Measurements from ENCODE around the gene GATB.

Gene GATB

DNA sequence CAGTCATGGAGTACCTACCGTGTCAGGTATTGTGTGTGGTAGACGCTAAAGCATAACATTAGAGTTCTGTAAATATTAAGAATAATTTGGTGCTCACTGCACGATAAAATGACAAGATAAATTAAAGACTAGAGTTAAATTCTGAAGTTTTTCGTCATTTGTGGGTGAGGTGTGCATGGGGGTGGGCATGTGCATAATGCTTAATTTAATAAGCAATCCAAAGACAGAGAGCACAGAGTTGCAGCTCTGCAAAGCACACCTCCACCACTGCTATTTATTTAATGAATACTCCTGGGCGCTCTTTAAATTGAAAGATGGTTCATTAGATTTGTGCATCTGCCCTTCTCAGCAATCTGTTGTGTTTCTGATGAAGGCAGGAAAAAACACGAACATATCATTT lies 62.6 kb downstream of the GATB start:
- no peak for DNase-seq (ENCODE audit: low read depth in 2 of 2)

DNA sequence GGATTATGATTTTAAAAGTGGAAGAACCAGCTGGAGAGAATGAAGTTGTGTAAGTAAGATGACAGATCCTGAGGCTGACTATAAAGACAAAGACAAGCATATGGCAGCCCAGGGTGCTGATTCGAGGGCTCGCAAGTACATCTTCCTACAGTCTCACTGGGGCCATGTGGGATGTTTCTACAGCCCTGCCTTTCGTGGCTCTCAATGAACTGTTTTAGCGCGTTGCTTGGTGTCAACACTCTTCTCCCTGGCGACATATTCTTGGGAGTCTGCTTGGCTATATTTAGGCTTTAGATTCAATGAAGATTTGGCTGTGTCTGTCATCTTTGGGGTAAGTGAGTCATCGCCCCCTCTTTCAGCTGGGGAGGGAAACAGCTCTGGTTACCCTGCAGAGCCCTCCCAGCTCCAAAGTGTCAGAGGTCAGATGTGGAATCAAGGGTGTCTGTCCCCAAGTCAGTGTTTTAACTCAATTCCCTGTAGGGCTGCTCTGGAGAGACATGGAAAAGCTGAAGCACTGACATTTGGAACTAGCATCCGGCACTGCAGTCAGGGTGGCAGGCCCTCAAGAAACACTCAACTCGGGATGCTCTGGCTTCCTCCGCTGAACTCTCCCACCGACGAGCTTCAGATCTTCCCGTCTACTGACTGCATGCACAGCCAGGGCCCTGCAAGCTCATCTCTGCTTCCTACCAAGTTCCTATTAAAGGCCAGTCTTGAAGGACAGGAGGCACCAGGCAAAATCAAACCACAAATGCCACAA lies 65.7 kb downstream of the GATB start:
- DNase-seq (ENCODE audit: low read depth in 2 of 2), result no peak

DNA sequence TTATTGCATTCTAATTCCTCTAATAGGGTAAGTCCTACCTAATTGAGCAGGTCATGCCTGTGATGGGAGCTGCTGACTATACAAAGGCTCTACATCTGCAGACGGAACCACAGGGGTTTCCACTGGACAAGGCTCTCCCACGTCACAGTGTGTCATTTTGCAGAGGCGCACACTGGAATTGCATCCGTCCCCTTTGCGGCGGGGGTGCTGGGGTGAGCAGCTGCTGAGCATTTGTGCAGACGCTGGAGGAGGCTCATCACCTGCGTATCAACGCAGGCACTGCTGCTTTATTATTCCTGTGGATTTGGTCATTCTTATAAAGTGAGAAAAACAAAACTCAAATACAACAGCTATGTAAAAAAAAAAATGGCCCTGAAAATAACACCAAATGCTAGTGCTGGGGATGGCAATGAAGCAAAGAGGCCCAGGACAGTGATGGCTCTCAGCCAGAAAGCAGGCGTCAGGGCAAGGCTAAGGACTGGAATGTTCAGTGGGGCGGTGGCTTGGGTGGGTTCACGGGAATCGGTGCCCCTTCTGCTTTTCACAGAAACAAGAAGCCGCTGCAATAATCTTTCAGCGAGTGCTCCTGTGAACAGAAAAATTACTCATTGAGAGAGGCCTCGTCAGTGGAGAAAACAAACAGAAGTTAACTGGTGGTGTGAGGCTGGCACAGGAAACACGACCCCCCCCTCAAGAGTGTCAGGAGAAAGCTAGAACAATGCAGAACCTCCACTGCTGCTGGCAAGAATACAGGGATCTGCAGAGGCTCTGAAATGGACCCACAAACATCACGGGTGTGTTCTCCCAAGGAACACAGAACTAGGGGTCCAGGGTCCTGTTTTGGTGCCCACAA lies 67.8 kb downstream of the GATB start:
- DNase-seq (ENCODE audit: low read depth in 2 of 2), result no peak

DNA sequence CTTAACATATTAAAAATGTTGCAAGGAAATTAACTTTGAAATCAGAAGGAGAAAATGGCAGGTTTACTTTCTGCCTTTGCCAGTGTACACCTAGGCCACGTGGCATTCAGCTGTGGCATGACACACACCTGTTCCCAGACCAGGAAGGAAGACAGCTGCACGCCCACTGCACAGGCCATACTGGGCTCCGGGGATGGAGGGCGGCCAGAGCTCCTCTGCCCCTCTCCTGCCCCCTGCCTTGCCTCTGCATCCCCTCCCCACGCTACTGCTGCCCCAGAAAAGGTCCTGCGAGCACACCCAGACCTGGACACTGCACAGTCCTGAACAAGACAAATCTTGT lies 68.4 kb downstream of the GATB start:
- DNase-seq (ENCODE audit: low read depth in 2 of 2), result no peak

DNA sequence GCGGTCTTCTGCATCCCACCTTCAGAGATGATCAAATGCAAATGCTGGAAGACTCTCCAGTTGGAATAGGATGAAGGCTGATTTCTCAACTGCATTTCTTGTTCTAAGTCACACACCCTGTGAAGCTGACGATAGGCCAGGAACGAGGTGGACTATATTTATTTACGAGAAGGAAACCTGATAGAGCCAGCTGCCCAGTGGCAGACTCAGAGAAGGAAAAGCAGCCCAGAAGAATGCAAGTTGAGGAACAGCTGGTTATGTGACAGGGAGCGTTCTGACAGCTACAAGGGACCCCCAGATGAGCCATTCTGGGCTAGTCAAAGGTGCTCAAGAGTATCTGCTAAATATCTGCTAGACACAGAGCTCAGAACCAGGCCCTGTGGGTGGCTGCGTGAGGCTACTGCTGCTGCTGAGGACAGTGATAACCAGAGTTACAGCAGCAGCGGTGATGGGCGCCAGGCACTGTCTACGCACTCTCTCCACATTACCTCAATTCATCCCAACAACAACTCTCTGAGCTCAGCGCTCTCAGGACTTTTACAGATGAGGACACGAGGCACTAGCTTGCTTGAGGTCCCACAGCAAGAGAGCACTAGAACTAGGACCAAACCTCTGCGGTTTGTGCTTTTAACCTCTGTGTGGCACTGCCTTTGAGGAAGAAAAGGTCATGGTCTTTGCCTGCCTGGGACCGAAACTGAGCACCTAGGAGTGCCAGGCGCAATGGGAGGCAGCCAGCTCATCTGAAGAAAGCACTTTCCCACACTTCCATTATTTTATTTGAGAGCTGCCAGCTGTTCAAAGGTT lies 69.0 kb downstream of the GATB start:
- no peak for DNase-seq (ENCODE audit: low read depth in 2 of 2)

DNA sequence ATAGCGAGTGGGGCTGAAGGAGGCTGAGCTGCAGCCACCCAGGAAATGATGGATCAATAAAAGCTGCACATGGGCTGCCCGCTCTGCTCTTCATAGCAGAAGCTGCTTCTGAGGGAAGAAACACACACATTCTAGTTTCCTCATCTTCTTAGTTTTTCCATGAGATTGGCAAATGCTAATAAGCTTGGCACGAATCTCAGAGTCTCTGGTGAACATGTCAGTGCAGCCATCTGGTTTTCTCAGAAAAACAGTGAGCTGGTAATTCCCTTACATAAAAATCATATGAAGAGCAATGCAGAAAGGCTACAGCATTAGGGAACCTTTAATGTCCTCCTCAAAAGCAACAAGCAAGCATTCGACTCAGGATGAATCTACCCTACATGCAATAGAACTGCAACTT lies 69.9 kb downstream of the GATB start:
- DNase-seq (ENCODE audit: low read depth in 2 of 2), result no peak

DNA sequence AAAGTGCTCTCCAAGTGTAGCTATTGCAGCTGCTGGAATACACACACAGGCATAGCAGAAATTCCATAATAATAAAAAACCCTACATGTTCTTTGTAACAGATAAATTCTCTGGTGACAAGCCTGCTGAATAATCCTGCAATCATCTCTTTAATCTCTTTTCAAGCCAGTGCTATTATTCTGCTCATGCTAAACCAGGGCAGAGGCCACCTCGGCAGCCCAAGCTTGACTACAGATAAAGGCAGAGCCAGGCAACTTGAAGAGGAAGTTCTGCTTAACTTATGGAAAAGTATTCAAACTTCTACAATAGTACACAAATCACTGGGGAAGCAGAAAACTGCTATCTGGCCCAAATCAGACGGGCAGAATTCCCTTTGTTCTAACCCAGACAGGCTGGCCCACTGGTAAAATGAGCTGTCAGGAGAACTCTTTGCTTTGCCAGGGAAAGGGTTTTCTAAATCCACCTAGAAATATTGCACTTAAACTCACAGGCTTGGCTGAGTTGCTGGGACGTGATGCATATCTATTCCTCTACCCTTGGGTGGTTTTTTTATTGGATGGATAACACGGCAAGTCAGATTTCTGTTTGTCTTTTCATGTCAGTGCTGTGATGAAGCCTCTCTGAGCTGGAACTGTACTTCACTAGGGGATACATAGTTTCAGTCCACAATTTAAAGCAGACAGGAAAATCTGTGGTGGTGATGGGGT lies 70.5 kb downstream of the GATB start:
- no peak for DNase-seq (ENCODE audit: low read depth in 2 of 2)

DNA sequence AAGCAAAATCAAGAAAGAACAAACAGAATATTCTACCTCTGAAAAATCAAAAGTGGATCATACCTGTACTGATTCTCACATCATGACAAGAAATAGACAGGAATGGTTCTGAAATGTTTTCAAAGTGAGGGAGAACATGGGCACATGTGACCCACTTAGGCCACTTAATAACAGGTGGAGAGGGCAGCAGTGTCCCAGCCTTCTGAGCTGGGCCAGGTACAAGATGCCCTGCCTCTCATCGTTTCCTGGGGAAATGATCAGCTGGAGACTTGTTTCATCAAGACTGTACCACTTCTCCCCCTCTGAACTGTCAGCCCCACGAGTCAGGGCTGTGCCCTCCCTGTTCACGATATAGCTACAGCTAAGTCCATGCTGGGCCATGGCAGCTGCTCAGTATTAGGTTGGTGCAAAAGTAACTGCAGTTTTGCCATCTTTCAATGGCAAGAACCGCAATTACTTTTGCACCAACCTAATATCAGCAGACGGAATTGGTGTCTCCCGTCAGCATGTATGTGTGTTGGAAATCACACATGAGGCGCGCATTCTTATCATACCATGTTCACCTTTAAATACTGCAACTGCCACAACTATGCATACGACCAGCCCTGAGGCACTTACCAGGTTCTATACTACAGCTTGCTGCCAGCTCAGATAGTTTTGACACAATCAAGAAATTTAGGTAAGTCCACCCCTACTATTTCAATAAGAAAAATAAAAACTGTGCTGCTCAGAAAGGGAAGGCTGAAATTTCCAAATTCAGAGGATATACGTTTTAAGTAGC lies 71.4 kb downstream of the GATB start:
- no peak for DNase-seq (ENCODE audit: low read depth in 2 of 2)

DNA sequence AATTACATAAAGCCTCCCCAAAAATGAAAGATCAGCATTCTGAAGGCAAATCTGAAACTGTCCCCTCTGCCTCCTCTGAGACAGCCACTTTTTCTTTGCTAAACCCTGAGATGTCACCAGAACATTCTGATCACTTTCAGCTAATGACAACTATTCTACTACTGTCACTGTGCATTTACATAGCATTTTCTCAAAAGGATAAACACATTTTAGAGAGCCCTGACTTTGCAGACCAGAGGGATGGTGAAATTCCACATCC lies 72.1 kb downstream of the GATB start:
- DNase-seq (ENCODE audit: low read depth in 2 of 2), result no peak

DNA sequence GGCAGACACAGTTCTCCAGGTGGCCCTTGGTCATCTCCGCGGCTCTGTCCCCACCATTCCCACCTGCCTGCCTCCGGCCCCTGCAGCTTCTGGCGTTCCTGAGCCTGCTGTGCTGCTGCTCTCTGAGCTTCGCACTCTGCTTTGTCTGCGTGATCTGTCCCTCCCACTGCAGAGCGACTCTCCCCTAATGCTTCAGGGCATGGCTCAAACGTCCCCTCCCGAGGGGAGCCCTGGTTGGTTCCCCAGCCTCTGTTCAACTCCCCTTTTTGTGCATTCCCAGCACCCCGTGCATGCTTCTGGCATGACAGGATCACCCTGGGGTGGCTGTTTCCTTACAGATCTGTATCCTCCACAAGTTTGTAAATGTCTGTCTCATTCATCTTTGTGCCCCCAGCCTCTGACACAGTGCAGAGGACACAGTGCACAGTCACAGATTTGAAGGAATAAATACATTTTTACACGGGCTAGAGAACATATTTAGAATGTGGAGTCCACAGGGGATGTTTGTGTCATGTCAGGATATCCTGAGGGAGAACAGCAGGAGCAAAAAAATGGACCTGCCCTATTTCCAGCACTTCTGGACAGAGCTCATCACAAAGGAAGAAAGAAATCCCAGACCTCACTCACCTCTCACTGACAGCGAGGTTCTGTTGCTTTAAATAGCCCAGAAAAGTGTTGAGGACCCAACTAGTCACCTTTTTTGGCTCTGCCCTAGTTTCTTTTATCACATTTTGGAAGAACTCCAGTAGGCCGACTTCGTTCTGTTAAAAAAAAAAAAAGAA lies 72.6 kb downstream of the GATB start:
- DNase-seq (ENCODE audit: low read depth in 2 of 2), result no peak

DNA sequence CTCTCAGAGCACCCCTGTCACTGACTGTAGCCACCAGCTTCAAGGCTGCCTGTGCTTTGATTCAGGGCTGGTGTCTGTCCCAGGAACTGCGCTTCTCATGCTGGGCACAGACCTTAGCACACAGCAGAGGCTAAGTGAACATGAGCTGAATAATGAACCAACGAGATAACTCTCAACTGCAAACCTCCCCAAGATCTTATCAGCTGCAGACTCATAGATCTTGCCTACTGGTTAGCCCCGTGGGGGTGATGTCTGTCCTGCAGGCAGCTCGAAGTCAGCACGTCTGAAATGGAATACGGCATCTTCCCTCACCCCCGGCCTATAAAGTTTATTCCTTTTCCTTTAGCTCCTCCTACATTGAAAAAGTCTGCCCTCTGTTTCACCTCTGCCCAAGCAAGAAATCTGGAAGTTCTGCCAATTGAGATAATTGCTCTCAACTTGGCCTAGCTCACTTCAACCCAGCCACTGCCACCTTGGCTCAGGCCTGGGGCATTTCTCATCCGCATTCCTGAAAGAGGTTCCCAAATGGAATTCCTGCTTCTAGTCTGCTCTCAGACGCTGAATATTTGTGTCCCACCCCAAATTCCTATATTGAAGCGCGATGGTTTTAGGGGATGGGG lies 73.7 kb downstream of the GATB start:
- no peak for DNase-seq (ENCODE audit: low read depth in 2 of 2)

DNA sequence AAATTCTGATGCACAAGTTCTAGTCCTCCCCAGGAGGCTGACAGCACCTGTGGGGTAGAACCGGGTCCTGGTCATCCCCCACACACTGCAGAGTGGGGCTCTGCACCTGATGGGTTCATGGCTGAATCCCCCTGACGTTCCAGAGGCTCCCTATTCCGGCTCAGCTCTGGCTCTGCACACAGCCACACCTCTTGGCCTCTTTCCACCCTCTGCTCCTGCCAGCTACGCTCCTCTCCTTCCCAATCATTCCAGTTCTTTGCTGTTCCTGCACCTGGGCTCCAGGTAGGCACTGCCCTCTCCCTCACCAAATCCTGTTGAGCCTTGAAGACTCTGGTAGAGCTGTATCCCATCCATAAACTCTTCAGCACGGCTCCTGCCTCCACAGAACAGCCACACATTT lies 75.5 kb downstream of the GATB start:
- no peak for DNase-seq (ENCODE audit: low read depth in 2 of 2)

DNA sequence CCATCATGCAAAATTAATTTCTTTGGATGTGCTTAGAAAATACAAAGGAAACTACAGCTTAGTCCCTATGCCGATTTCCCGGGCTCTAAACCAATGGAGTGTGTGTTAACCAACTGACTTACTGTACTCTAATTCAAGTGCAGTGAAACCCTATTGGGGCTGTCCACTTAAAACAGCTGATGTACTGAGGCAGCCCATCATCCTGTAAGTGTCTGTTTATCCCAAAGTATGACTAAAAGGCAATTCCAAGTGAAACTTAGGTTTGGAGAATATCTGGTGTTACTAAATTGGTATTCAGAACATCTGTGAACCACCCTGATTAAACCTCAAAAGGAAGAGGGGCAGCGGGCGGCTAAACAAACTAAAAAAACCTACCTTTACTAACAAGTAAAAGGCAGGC lies 79.7 kb downstream of the GATB start:
- DNase-seq (ENCODE audit: low read depth in 2 of 2), result no peak

DNA sequence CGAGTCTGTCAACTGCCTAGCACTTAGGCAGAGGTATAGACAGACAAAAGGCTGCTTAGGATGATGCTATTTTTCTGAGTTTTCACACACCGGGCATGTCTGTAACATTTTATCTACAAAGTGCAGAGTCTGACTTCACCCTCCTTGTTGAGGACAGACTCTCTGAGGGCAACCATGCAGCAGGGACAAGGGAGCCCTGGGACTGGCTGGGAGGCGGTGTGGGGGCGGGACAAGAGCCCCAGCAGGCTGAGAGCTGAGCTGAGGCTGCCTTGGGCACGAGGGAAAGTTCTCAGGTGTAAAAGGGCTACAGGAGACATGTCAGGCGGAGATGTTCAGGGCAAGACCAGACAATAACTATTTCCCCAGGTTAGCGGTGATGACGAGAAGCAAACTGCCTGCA lies 81.6 kb downstream of the GATB start:
- no peak for DNase-seq (ENCODE audit: low read depth in 2 of 2)

DNA sequence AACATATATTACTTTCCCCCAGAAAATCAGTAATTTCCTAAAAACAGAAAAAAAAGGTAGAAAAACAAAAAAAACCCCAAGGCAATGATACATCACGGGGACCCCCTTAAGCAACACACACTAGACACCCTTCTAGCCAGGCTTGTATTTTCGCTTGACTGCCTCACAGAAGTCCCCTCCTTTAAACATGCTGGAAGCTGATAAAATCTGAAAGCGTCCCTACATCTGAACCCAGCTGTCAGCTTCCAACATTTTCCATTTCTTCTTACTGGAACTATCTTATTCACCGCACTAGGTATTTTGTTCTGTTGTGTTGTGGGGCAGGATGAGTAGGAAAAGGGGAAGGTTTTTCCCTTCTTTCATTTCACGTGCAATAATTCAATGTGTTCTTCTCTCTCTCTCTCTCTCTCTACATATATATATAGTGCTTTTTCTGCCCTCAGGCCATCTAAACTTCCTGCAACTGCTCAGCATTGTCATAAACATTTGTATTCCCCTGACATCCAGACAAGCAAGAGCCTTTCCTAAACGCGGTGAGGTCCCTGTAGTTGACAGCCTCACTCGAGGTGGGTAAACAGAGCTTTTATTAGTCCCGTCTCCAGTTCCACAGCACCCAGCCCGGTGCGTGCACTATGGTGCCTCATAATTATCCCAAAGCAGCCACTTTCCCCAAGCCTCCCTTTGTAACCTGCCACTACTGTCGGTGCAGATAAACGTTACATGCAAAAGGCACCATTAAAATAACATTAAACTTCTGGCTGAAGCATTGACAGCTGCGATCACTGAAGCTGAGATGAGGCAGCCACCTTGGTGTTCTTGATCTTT lies 82.5 kb downstream of the GATB start:
- no peak for DNase-seq (ENCODE audit: low read depth in 2 of 2)

DNA sequence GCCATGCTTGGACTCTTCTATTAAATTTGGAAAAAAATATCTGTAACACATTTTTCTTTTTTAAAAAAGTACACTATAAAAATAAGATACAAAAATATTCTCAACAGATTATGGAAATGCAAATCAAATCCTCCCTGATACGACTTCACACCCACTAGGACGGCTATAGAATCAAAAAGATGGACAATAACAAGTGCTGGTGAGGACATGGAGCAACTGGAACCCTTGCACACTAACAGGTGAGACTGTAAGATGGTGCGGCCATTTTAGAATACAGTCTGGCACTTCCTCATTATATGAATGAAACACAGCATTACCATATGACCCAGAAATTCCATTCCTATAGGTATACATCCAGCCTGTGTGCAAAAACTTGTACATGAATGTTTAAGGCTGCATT lies 83.6 kb downstream of the GATB start:
- DNase-seq (ENCODE audit: low read depth in 2 of 2), result no peak

DNA sequence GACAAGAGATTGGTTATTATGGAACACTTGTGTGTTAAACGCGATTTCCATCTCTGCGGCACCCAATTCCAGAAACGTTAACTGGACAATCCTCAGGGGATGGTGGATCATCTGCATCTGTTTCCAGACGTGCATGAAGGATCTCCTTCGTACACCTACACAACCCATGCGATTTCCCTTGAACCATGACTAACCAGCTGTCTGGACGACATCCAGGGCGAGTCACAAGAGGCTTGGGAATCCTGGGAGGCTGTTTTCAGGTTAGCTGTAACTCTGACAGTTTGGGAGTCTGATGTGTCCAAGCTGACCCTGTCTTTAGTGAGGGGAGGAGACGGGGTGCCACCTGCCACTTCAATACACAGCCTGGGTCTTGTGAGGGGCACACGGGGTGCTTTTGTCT lies 84.5 kb downstream of the GATB start:
- DNase-seq (ENCODE audit: low read depth in 2 of 2), result no peak

DNA sequence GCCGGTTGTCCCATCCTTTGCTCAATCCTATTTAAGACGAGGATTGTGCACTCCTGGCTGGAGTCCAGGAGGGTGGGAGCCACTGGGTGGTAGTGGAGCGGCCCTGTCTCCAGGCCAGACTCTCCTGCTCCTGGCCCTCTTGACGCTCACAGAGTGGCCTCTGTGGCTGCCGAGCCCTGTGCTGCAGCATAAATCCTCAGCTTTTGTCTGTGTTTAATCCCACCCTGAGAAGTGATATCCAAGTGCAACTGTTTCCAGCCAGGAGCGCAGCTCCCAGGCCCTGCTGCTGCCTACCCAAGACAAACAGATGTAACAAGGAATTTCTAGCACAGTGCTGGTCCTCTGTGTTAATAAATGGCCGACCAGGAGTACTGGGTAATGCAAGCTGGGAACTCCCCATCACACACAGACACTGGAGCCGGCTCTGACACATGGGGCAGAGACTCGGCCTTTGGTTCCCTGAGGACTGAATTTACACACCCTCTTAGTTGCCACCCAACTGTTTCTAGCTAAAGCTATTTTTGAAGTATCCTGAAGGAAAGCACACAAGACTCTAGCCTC lies 85.3 kb downstream of the GATB start:
- no peak for DNase-seq (ENCODE audit: low read depth in 2 of 2)

DNA sequence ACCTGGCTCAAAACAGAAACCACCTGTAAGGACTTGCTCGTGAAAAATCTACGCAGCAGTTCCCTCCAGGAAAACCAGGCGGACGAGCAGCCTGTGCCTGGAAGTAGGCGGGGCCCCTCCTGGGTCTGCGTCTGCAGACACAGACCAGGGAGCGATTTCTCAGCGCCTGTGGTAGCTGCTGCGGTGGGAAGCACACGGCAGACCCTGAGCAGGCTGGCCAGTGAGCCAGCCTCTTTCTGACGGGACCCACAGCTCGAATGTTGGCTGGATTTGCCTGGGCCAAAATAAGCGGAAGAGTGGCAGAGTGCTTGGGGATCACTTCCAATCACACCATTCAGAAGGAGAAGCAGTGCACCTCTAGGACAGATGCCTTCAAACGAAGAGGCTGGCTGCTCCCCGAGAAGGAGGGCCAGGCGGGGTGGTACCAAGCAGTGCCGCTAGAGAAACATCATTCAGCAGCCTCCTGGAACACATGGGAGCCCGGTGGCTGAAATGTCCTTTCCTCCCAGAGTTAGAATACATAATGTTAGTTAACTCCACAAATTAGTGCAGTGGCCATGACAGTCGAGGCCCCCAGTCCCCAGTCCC lies 85.9 kb downstream of the GATB start:
- no peak for DNase-seq (ENCODE audit: low read depth in 2 of 2)

Data from activated CD8-positive, alpha-beta memory T cell treated with anti-CD3 and anti-CD28 coated beads for 4 hours (primary cell).